ENCODE results near the gene BPIFB6.
"Not testable (repeated sequence)": the region's sequence is repeated elsewhere in the genome, so short reads cannot be mapped to it uniquely, and the experiment has no call there.

Gene BPIFB6

GRCh38 chr20:33045129-33045721 is 13.8 kb downstream of the BPIFB6 start:
- H3K36me3 ChIP-seq (ENCODE audit: control insufficient read depth in 2 of 2, insufficient read depth in 1 of 2, low read length in 2 of 2); H3K9me3 ChIP-seq (ENCODE audit: control insufficient read depth, insufficient read depth, low read depth, low read length); H3K4me1 ChIP-seq (ENCODE audit: control insufficient read depth, insufficient read depth, low read length); CTCF ChIA-PET; POLR2A ChIA-PET; H3K4me3 ChIP-seq (ENCODE audit: low read depth, low read length); H3K27ac ChIP-seq (ENCODE audit: extremely low read depth, low read depth, low read length): not testable (repeated sequence)
- TF ChIP-seq TRIM28 (IDR thresholded peaks at IDR 0.05; ENCODE audit: borderline replicate concordance, low read length) = 0 out of 2 replicates have a peak, but pooled peaks have one; percentile 21
- peak; percentile 90 for TF ChIP-seq ZNF677 (tag by site-specific recombination; IDR thresholded peaks at IDR 0.05)
- peak; percentile 87 for TF ChIP-seq SETDB1 (IDR thresholded peaks at IDR 0.05; ENCODE audit: insufficient read length, low read length)
- TF ChIP-seq, protein P1, sequence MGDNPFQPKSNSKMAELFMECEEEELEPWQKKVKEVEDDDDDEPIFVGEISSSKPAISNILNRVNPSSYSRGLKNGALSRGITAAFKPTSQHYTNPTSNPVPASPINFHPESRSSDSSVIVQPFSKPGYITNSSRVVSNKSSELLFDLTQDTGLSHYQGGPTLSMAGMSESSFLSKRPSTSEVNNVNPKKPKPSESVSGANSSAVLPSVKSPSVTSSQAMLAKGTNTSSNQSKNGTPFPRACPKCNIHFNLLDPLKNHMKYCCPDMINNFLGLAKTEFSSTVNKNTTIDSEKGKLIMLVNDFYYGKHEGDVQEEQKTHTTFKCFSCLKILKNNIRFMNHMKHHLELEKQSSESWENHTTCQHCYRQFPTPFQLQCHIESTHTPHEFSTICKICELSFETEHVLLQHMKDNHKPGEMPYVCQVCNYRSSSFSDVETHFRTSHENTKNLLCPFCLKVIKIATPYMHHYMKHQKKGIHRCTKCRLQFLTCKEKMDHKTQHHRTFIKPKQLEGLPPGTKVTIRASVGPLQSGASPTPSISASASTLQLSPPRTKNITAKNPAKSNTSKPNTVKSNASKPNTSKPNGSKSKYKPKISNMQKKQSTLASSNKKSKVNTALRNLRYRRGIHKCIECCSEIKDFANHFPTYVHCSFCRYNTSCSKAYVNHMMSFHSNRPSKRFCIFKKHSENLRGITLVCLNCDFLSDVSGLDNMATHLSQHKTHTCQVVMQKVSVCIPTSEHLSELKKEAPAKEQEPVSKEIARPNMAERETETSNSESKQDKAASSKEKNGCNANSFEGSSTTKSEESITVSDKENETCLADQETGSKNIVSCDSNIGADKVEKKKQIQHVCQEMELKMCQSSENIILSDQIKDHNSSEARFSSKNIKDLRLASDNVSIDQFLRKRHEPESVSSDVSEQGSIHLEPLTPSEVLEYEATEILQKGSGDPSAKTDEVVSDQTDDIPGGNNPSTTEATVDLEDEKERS (tag by site-specific recombination; IDR thresholded peaks at IDR 0.05) = 0 out of 2 replicates have a peak, but pooled peaks have one; percentile 55

DNA sequence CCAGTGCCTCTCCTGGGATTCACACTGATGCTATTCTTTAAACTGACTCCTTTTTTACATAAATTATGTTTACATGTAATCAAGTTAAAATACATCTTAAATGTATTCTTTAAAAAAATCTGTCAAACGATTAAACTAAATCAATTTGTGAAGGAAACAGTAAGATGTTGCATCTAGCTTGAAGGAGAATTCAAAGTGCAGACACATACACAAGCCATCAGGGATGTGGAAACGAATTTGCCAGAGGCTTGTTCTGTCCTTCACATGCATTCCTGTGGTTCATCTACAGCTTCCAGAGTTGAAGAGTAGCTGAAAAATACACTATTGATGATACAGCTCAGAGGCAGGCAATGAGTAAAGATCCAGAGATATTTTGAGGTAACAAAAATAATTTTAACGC is 15.0 kb downstream of the BPIFB6 start:
- Histone ChIP-seq H3K4me1 (ENCODE audit: control insufficient read depth, insufficient read depth, low read length) (no peaks in the 10 kb centered on the region), H3K27ac (ENCODE audit: extremely low read depth, low read depth, low read length) (no peak overlapping the region), H3K36me3 (ENCODE audit: control insufficient read depth in 2 of 2, insufficient read depth in 1 of 2, low read length in 2 of 2) (no peaks in the 10 kb centered on the region), H3K9me3 (ENCODE audit: control insufficient read depth, insufficient read depth, low read depth, low read length) (no peaks in the 10 kb centered on the region), H3K4me3 (ENCODE audit: low read depth, low read length) (no peak overlapping the region)
- TF ChIP-seq, protein P2, sequence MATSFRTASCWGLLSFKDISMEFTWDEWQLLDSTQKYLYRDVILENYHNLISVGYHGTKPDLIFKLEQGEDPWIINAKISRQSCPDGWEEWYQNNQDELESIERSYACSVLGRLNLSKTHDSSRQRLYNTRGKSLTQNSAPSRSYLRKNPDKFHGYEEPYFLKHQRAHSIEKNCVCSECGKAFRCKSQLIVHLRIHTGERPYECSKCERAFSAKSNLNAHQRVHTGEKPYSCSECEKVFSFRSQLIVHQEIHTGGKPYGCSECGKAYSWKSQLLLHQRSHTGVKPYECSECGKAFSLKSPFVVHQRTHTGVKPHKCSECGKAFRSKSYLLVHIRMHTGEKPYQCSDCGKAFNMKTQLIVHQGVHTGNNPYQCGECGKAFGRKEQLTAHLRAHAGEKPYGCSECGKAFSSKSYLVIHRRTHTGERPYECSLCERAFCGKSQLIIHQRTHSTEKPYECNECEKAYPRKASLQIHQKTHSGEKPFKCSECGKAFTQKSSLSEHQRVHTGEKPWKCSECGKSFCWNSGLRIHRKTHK (tag by site-specific recombination; IDR thresholded peaks at IDR 0.05) = no peak
- TF ChIP-seq, protein P3, sequence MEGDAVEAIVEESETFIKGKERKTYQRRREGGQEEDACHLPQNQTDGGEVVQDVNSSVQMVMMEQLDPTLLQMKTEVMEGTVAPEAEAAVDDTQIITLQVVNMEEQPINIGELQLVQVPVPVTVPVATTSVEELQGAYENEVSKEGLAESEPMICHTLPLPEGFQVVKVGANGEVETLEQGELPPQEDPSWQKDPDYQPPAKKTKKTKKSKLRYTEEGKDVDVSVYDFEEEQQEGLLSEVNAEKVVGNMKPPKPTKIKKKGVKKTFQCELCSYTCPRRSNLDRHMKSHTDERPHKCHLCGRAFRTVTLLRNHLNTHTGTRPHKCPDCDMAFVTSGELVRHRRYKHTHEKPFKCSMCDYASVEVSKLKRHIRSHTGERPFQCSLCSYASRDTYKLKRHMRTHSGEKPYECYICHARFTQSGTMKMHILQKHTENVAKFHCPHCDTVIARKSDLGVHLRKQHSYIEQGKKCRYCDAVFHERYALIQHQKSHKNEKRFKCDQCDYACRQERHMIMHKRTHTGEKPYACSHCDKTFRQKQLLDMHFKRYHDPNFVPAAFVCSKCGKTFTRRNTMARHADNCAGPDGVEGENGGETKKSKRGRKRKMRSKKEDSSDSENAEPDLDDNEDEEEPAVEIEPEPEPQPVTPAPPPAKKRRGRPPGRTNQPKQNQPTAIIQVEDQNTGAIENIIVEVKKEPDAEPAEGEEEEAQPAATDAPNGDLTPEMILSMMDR (tag by site-specific recombination; IDR thresholded peaks at IDR 0.05) = no peak
- TF ChIP-seq, protein P4, sequence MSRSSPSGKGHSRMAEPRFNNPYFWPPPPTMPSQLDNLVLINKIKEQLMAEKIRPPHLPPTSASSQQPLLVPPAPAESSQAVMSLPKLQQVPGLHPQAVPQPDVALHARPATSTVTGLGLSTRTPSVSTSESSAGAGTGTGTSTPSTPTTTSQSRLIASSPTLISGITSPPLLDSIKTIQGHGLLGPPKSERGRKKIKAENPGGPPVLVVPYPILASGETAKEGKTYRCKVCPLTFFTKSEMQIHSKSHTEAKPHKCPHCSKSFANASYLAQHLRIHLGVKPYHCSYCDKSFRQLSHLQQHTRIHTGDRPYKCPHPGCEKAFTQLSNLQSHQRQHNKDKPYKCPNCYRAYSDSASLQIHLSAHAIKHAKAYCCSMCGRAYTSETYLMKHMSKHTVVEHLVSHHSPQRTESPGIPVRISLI (tag by site-specific recombination; IDR thresholded peaks at IDR 0.05) = no peak
- TF ChIP-seq SP3 (tag by site-specific recombination; IDR thresholded peaks at IDR 0.05) (no peak), ZNF621 (tag by site-specific recombination; IDR thresholded peaks at IDR 0.05) (no peak), ZNF292 (tag by site-specific recombination; IDR thresholded peaks at IDR 0.05; ENCODE audit: borderline replicate concordance, low read depth) (no peak), SP2 (tag by site-specific recombination; IDR thresholded peaks at IDR 0.05) (no peak), HOXA7 (CRISPR knock-in tag; IDR thresholded peaks at IDR 0.05; ENCODE audit: borderline replicate concordance) (no peak), RBAK (tag by site-specific recombination; IDR thresholded peaks at IDR 0.05) (no peak), ZNF19 (tag by site-specific recombination; IDR thresholded peaks at IDR 0.05; ENCODE audit: low read depth) (no peak), ZNF791 (tag by site-specific recombination; IDR thresholded peaks at IDR 0.05) (no peak), ZNF571 (tag by site-specific recombination; IDR thresholded peaks at IDR 0.05) (no peak), GLI2 (tag by site-specific recombination; IDR thresholded peaks at IDR 0.05; ENCODE audit: borderline replicate concordance, low read depth) (no peak), OVOL3 (tag by site-specific recombination; IDR thresholded peaks at IDR 0.05) (no peak), ZNF777 (tag by site-specific recombination; IDR thresholded peaks at IDR 0.05; ENCODE audit: borderline replicate concordance) (no peak), ZNF391 (tag by site-specific recombination; IDR thresholded peaks at IDR 0.05; ENCODE audit: borderline replicate concordance, low read depth) (no peak)
- ChIA-PET CTCF (no interaction called here), POLR2A (no interaction called here)
